Uterus (tissue), 2 donors: ENCODE measurements around the gene AJM1.

ENCODE experiments used
- CTCF ChIP-seq, 4 experiments: fragments of 200-600 bp in 2 of 4; fragments of 450-650 bp in 2 of 4; sonication (generic) in 2 of 4; IDR thresholded peaks; one replicate each; pipeline ENCODE4 v1.5.1; 2016 to 2019; ENCODE audit warnings: antibody characterized with exemption in 4 of 4, mild to moderate bottlenecking in 2 of 4, moderate library complexity in 1 of 4
- POLR2A ChIP-seq, 2 donors: fragments of 450-650 bp; IDR thresholded peaks; one replicate each; pipeline ENCODE4 v1.6.1; 2016; ENCODE audit warnings: antibody characterized with exemption in 2 of 2, mild to moderate bottlenecking in 1 of 2, moderate library complexity in 1 of 2

- TF ChIP-seq CTCF (IDR thresholded peaks at IDR 0.05) (no peak), POLR2A (IDR thresholded peaks at IDR 0.05) (no peak)
Measured at GRCh38 chr9:136853596-136854112, 11.4 kb downstream of the AJM1 start.
